GM18526 (cell line): ENCODE results near the gene MXD1.

Experiments used
- POLR2A ChIP-seq: IDR thresholded peaks from 3 replicates; pipeline ENCODE4 v1.6.1; 2011; ENCODE audit not compliant: insufficient read length; ENCODE audit errors: extremely low read depth

MXD1 gene

DNA sequence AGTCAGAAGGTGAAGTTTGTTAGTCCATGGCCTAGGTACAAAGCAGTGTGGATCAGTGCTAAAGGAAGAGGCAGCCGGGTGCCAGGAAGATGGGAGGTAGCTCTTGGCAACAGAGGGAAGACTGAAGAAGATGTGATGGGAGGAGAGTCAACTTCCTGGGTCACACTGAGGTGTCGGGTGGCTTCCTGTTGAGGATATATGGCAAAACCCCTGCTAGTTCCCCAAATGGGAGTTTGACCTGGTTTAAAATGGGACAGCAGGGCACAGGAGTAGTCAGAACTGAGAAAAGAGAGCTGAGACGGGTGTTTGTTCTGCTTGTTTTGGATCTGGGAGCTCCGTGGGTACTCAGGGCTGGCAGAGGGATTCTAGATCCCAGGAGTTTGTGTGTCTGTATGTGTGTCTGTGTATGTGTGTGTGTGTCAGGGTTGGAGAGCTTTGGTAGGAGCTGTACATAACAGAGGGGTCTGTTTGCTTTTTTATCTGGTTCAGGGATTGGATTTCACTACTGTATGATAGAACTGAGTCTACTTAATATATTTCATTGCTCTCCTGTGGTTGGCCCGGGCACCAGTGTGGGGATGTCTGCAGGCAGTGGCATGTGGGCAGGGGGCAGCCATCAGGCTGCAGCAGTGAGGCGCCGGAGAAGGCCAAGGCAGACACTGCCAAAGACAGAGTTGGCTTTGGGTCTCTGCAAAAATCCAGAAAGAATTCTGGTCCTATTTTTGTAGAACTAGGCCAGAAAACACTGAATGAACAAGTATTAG is 17.1 kb downstream of the MXD1 start:
- no peak for TF ChIP-seq POLR2A

DNA sequence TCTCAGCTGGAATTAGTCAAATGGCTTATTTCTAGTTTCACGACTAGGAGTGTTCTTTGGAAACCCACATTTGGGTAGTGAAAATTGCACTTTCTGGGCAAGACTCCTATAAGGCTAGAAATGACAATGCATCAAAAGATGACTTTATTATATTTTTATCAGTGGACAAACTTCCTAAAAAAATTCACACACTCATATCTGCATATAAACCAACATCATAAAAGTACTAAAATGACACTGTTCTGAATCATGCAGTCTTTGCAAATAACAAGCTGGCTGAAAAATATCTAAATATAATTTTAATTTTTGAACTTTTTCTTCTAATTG is 17.6 kb downstream of the MXD1 start:
- no peak for TF ChIP-seq POLR2A

DNA sequence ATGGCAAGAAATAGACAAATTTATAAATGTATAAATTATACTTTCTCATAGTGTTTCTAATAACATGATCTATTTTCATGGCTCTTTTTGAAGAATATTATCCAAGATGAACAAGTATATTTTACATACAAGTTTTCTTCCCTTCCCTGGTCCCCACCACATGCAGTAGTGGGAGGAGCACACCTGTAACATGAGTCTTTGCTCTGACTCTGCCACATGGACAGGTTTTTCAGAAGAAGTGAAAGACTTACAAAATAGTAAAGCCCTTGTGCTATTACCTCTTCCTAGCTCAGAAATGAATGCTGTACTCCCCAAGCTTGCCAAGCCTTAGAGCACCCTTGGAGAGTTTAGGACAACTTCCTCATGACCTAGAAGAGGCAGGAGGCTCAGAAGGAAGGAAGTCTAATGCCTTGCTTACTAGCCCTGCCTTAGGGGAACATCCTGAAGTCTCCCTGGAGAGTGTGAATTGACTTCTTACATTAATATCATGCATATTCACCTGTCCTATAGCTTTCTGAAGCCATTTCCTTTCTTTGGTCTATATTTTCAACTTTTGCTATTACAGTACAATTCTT is 18.4 kb downstream of the MXD1 start:
- TF ChIP-seq POLR2A: no peak

DNA sequence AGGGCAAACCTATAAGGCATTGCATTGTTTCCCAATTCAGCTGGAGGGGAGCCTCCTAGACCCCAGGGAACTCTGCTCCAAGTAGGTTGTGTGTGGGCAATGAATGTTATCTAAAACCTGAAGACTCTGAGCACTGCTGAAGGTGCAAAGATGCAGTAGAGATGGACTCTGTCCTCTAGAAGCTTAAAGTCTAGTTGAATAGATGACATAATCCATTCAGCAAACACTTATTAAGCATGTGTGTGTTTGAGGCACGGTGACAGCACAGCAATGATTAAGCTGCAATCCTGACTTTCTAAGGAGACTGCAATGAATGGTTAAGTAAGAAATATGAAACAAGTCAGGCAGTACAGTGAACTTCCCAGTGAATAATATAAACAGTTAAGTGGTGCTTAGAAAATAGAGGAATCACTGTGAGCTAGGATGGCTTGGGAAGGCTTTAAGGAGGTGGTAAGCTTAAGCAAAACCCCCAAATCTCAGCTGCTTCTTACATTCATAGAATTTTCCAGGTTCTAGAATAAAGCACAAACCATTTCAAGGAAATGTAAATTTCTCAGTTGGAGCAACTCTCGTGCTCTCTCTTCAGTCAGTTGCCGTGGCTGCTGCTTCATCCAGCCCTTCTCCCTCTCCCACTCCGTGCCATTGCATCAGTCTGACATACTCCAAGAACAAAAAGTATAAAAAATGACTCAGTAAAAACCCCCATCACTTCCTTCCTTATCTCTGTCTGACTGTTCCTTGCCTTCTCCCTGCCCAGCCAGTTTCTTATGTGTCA is 19.1 kb downstream of the MXD1 start:
- TF ChIP-seq POLR2A: no peak

DNA sequence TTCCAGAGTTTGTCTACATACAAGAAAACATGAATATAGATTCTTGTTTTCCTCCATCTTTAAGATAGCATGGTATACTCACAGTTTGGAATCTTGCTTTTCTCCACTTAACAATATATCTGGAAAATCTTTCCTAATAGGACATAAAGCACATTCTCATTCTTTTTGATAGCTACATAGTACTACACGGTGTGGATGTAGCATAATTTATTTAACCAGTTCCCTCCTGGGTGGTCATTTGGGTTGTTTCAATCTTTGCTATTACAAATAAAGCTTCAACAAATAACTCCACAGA is 19.7 kb downstream of the MXD1 start:
- no peak for TF ChIP-seq POLR2A

DNA sequence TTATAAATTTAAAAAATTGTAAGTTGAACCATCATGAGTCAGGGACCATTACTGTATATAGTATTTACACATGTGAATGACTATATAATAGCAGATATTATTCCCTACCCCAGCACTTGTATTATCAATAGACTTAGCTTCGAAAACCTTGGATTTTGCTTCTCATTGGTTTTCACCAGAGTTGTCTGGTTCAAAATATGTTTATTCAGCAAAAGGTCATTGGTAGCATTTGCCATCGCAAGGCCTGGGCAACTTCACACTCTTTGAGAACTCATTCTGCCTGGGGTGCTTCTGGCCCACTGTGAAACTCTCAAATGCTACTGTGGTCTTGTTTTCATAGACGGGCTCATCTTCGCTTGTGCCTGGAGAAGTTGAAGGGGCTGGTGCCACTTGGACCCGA is 20.1 kb downstream of the MXD1 start:
- no peak for TF ChIP-seq POLR2A

DNA sequence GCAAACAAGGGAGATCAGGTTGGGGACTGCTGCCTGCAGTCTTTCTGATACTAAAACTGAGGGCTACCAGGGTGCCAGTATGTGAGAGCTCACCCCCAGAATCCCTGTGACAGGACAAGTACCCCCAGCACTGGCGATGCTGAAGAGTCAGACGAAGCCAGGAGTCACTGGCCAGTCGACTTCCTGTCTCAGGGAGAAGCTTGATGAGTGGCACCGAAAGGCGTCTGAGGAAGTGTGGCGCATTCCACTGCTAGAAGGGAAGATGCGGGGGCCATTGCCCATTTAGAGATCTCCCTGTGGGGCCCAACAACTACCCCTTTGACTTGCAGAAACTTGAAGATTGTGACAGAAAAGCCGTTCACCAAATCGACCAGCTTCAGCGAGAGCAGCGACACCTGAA is 22.0 kb downstream of the MXD1 start:
- no peak for TF ChIP-seq POLR2A

DNA sequence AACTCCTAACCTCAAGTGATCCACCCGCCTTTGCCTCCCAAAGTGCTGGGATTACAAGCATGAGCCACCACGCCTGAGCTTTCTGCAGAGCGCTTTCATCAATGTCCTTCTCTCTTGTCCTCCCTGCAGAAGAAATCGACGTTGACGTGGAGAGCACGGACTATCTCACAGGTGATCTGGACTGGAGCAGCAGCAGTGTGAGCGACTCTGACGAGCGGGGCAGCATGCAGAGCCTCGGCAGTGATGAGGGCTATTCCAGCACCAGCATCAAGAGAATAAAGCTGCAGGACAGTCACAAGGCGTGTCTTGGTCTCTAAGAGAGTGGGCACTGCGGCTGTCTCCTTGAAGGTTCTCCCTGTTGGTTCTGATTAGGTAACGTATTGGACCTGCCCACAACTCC is 23.1 kb downstream of the MXD1 start:
- TF ChIP-seq POLR2A: no peak

DNA sequence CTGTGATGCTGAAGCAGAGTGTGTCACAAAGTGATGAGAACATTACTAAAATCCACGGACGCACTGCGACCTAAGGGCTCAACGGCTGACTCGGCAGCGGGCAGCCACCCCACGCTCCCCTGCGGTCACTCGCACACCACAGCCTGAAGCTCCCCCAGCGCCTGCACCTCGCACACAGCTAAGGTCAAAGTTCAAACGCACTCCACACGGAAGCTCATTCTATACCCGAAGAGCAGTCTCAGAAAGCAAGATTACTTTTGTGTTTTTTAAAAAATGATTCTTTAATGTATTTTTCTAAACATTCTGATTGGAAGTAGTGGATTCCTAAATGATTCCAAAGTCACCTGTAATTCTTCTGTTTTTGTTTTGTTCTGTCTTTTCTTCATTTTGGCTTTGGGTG is 24.8 kb downstream of the MXD1 start:
- TF ChIP-seq POLR2A: no peak

DNA sequence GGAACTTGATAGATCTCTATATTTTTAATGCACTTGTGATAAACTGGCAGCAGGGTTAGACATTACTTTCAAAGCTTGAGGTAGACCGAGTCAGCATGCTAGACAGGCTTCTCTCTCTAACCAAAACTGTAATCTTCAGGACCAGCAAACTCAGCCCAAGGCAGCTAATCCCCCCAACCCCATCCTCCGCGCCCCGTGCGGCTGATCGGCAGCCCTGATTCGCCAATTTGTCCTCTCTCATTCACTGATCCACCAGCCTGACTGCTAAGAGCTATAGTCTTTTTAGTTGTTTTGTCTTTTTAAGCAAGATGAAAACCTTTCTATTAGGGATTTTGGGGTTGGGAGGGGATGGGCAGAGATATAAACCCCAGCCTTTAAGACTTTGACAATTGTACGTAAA is 25.8 kb downstream of the MXD1 start:
- no peak for TF ChIP-seq POLR2A

DNA sequence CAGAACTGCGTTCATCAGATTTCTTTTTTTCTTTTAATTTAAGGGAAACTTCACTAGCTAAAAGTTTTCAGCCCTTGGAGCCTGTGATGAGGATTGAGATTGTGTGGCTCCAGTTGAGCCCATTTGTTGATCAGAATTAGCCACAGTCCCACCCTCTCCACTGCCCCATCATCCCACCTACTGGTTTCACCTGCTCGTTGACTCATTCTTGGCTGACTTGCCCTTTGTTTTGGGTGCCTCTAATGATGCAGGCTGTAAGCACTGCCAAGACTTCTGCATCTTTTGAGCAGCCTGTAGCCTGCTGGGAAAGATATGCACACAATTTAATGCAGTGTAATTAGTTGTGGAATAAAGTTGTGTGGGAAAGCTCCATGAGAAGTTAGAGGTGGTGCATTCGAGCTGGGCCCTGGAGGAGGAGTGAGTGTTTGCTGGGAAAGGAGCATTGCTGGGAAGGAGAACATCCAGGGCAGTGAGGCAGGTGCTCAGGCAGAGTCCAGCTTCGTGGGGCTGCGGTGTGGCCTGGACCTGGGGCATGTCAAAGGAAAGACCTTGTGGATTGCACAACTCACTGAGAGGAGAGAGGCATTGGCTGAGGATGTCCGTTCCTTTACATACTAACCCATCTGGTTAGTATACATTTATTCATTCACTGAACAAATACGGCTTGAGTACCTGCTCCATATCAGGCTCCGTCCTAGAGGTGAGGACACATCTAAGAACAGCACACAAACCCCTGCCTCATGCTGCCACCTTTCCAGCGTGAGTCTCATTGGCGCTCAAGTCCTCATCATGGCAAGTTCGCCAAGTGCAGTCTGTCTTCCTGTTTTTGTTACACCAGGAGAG is 28.3 kb downstream of the MXD1 start:
- no peak for TF ChIP-seq POLR2A

DNA sequence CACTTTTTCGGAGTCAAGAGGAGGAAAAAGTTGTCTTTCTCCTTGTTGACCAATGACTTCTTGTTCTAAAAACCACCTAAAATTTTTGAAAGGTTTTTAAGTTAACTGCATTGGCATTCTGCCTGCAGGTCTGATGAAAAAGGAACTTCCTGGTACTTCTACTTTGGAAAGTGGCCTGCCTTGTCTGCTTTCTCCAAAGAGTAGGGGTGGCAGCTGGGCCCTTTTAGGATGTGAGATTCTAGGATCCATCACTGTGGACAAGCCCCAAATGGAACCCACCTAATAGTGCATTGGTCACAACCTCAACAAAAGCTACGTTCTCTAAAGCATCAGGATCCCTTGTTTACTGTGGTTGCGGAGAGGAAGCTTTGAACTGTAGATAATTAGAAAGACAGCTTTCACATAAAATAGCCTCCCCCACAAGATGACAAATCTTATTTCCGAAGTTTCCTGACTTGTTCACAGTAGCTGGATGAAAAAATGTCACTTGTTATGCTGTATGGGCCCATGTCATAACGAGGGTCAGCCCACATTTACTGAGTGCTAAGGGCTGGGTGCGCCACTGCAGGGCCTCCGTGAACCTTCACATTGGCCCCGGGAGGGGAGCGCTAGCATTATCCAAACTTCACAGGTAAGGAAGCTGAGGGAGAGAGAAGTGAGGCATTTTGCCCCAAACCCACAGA is 29.1 kb downstream of the MXD1 start:
- no peak for TF ChIP-seq POLR2A

DNA sequence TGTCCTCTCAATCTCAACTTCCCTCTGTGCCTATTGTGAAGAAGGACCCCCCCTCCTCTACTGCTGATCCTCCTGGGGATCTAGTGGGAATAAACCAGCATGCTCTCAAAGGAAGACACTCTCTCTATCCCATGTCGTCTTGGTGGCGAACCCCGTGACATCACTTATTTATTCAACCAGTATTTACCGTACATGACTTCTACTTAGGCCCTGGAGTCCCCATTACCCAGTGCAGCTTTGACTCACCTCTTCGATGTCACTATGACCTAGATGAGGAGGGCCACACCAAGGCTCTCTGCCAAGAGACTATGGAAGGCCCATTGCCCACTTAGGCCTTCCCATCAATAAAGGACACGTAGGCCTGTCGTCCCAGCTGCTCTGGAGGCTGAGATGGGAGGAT is 29.8 kb downstream of the MXD1 start:
- TF ChIP-seq POLR2A: no peak

DNA sequence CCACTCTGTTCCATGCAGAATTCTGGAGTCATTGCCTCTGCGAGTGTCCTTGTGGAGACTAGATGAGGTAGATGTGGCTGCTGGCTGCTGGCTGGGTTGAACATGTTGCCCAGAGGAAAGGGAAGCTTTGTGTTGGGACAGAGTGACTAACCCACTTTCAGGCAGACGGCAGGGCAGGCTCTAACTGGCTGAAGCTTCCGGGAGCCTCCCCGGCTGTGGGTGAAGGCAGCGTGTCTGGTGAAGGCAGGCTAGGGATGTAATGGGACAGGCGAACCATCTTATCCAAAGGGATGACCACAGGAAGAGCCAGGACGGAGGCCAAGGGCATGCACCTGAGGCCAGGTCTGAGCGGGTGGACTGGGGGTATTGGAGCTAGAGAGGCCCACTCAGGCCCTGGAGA is 30.5 kb downstream of the MXD1 start:
- TF ChIP-seq POLR2A: no peak

DNA sequence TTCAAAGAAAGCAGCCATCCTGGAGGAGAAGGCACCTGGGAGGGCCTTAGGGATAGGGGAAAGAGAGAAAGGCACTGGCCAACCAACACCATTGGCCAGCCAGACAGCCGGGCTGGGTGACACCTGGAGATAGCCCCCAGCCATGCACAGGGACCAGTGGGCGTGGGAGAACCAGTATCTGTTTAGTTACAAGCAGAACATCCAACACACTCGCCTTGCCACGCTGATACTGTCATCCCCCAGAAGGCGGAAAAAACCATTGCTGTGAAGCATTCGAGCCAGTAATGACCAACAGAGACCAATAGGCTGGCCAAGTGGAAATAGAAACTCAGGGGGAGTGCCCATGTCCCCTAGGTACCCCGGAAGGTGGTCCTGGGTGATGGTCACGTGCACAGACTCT is 31.0 kb downstream of the MXD1 start:
- no peak for TF ChIP-seq POLR2A
